GM19452 (cell line): ENCODE data around the gene INPP1.

Experiments
- ATAC-seq: cut with Tn5 transposase; IDR thresholded peaks from one replicate; pipeline ENCODE4 v1.9.1; 2021; ENCODE audit not compliant: unreplicated experiment

INPP1 gene

GRCh38 chr2:190407662-190408537 is 64.5 kb downstream of the INPP1 start, which contains the start of gene MFSD6:
MFSD6 (plus strand) TSS chr2:190408355; CDS start chr2:190436030, 27,675 bp downstream.
- ATAC-seq: peak; percentile 60

GRCh38 chr2:190408538-190409271 is 65.3 kb downstream of the INPP1 start:
- peak; percentile 60 for ATAC-seq

- ATAC-seq: no peak
These were observed 66.2 kb downstream of the INPP1 start for GRCh38 chr2:190409616-190410015.

- ATAC-seq: no peak
These were observed 66.8 kb downstream of the INPP1 start for GRCh38 chr2:190410166-190410565.

- ATAC-seq: no peak
These were observed 69.6 kb downstream of the INPP1 start for GRCh38 chr2:190412966-190413365.

GRCh38 chr2:190413421-190413820 is 70.0 kb downstream of the INPP1 start:
- no peak for ATAC-seq

- ATAC-seq: no peak
These were observed 71.9 kb downstream of the INPP1 start for GRCh38 chr2:190415251-190415650.

- no peak for ATAC-seq
These were observed 72.7 kb downstream of the INPP1 start for GRCh38 chr2:190415794-190416775.

- no peak for ATAC-seq
These were observed 73.9 kb downstream of the INPP1 start for GRCh38 chr2:190417045-190417842.

GRCh38 chr2:190418727-190419126 is 75.3 kb downstream of the INPP1 start:
- no peak for ATAC-seq

GRCh38 chr2:190420801-190421200 is 77.4 kb downstream of the INPP1 start:
- ATAC-seq: no peak
